Liver (tissue), 9 donors: ENCODE measurements around the gene ROBO3. TPM values are rescaled to one million over a fixed set of nuclear protein-coding genes. Genes with fewer than 3 reads are reported as not detected.

ENCODE experiments used
- DNase-seq: peaks from one replicate; pipeline ENCODE4 v3.0.0-alpha.2; 2017; ENCODE audit warnings: low spot score
- H3K27ac ChIP-seq, 2 donors: one replicate each; pipeline ENCODE4 v1.7.0; 2013; ENCODE audit warnings: inconsistent platforms in 2 of 2, low read length in 2 of 2, control low read depth in 1 of 2, low read depth in 1 of 2, mild to moderate bottlenecking in 1 of 2
- H3K27me3 ChIP-seq, 4 donors: one replicate each; pipeline versions ENCODE4 v1.6.1 to v1.7.0; 2013; ENCODE audit warnings: low read length in 3 of 4, inconsistent platforms in 1 of 4, mild to moderate bottlenecking in 1 of 4, moderate library complexity in 1 of 4; ENCODE audit not compliant: control insufficient read depth in 4 of 4, insufficient read depth in 4 of 4
- H3K36me3 ChIP-seq, 4 donors: one replicate each; pipeline versions ENCODE4 v1.6.1 to v1.7.0; 2013; ENCODE audit warnings: low read length in 3 of 4, mild to moderate bottlenecking in 3 of 4, low read depth in 1 of 4, moderate library complexity in 1 of 4; ENCODE audit not compliant: control insufficient read depth in 4 of 4, insufficient read depth in 3 of 4
- H3K4me1 ChIP-seq, 4 donors: one replicate each; pipeline versions ENCODE4 v1.6.1 to v1.7.0; 2013; ENCODE audit warnings: low read length in 3 of 4, mild to moderate bottlenecking in 3 of 4, moderate library complexity in 1 of 4; ENCODE audit not compliant: control insufficient read depth in 4 of 4, insufficient read depth in 4 of 4
- H3K4me3 ChIP-seq, 3 donors: one replicate each; pipeline versions ENCODE4 v1.6.1 to v1.7.0; 2013; ENCODE audit warnings: low read length in 3 of 3, control low read depth in 1 of 3, low read depth in 1 of 3, mild to moderate bottlenecking in 1 of 3
- H3K9ac ChIP-seq, 2 donors: one replicate each; pipeline ENCODE4 v1.7.0; 2013; ENCODE audit warnings: low read length in 2 of 2, mild to moderate bottlenecking in 2 of 2, moderate library complexity in 2 of 2, control low read depth in 1 of 2, low read depth in 1 of 2
- H3K9me3 ChIP-seq, 4 donors: one replicate each; pipeline versions ENCODE4 v1.6.1 to v1.7.0; 2013; ENCODE audit warnings: low read length in 3 of 4; ENCODE audit not compliant: control insufficient read depth in 4 of 4
- EGR1 ChIP-seq, 2 donors: IDR thresholded peaks; 2 replicates each; pipeline ENCODE4 v1.6.1; 2016 to 2018; ENCODE audit warnings: antibody characterized with exemption in 2 of 2, low read depth in 2 of 2
- FOXA1 ChIP-seq: IDR thresholded peaks from 2 replicates; pipeline ENCODE4 v1.6.1; 2016; ENCODE audit warnings: antibody characterized with exemption
- FOXA2 ChIP-seq: IDR thresholded peaks from 2 replicates; pipeline ENCODE4 v1.6.1; 2016; ENCODE audit warnings: antibody characterized with exemption
- HNF4A ChIP-seq, 2 donors: conservative IDR thresholded peaks; 2 replicates each; pipeline ENCODE4 v1.6.1; 2016; ENCODE audit warnings: antibody characterized with exemption in 2 of 2, mild to moderate bottlenecking in 2 of 2
- HNF4G ChIP-seq: IDR thresholded peaks from 2 replicates; pipeline ENCODE4 v1.6.1; 2016; ENCODE audit warnings: antibody characterized with exemption
- JUND ChIP-seq, 2 donors: IDR thresholded peaks; 2 replicates each; pipeline ENCODE4 v1.6.1; 2016; ENCODE audit warnings: antibody characterized with exemption in 2 of 2
- NR2F2 ChIP-seq: IDR thresholded peaks from 2 replicates; pipeline ENCODE4 v1.6.1; 2016; ENCODE audit warnings: antibody characterized with exemption
- RAD21 ChIP-seq, 2 donors: IDR thresholded peaks; 2 replicates each; pipeline ENCODE4 v1.6.1; 2016; ENCODE audit warnings: antibody characterized with exemption in 2 of 2, mild to moderate bottlenecking in 2 of 2
- RXRA ChIP-seq, 2 donors: IDR thresholded peaks; 2 replicates each; pipeline ENCODE4 v1.6.1; 2017 to 2018; ENCODE audit warnings: antibody characterized with exemption in 2 of 2, mild to moderate bottlenecking in 1 of 2
- SP1 ChIP-seq: IDR thresholded peaks from 2 replicates; pipeline ENCODE4 v1.6.1; 2018; ENCODE audit warnings: antibody characterized with exemption, mild to moderate bottlenecking
- TAF1 ChIP-seq: conservative IDR thresholded peaks from 2 replicates; pipeline ENCODE4 v1.6.1; 2016; ENCODE audit warnings: antibody characterized with exemption, mild to moderate bottlenecking
- YY1 ChIP-seq: IDR thresholded peaks from 2 replicates; pipeline ENCODE4 v1.6.1; 2016; ENCODE audit warnings: antibody characterized with exemption, mild to moderate bottlenecking
- WGBS: extraction: QIAGEN DNeasy Blood & Tissue Kit; methylation state at CpG from one replicate; pipeline ENCODE4 v1.1.7; 2013; 5-methylcytosine and 5-hydroxymethylcytosine counted together
- polyA plus RNA-seq, 2 donors: library from polyadenylated mRNA; stranded (reverse) in 1 of 2; unstranded in 1 of 2; fragments of 200-250 nt in 1 of 2; fragments of >200 nt in 1 of 2; fragmentation: Nextera tagmentation in 1 of 2; extraction: Ambion mirVana in 1 of 2; gene quantifications; one replicate each; pipeline versions ENCODE4 v1.2.1 to v1.2.3, GENCODE V29; 2013 to 2015
- total RNA-seq, 2 donors: library from RNA; depleted of rRNA; stranded (reverse); fragments of >200 nt; gene quantifications; one replicate each; pipeline ENCODE4 v1.2.3, GENCODE V29; 2014
- TF ChIP-seq, protein P1 (sequence below): IDR thresholded peaks from 2 replicates; pipeline ENCODE4 v1.6.1; 2016; ENCODE audit warnings: antibody characterized with exemption
- TF ChIP-seq, protein P2 (sequence below): IDR thresholded peaks from 2 replicates; pipeline ENCODE4 v1.6.1; 2016; ENCODE audit warnings: antibody characterized with exemption
- TF ChIP-seq, protein P3 (sequence below): fragments of 150-350 bp; IDR thresholded peaks from 2 replicates; pipeline ENCODE4 v1.5.1; 2017; ENCODE audit warnings: improper control_type of control experiment, low read depth, low read length; ENCODE audit not compliant: missing input control
- TF ChIP-seq, protein P4 (sequence below): IDR thresholded peaks from 2 replicates; pipeline ENCODE4 v1.6.1; 2016; ENCODE audit warnings: antibody characterized with exemption
- TF ChIP-seq, protein P5 (sequence below): IDR thresholded peaks from 2 replicates; pipeline ENCODE4 v1.6.1; 2016; ENCODE audit warnings: antibody characterized with exemption, mild to moderate bottlenecking
- donor health status: healthy.
- donor health status: healthy.
- donor health status: healthy.
- donor health status: healthy.
- donor health status: healthy.

ROBO3 gene
- total and polyA plus RNA-seq, 4 donors: 1.1 to 2.2 (median 1.4) TPM

DNA sequence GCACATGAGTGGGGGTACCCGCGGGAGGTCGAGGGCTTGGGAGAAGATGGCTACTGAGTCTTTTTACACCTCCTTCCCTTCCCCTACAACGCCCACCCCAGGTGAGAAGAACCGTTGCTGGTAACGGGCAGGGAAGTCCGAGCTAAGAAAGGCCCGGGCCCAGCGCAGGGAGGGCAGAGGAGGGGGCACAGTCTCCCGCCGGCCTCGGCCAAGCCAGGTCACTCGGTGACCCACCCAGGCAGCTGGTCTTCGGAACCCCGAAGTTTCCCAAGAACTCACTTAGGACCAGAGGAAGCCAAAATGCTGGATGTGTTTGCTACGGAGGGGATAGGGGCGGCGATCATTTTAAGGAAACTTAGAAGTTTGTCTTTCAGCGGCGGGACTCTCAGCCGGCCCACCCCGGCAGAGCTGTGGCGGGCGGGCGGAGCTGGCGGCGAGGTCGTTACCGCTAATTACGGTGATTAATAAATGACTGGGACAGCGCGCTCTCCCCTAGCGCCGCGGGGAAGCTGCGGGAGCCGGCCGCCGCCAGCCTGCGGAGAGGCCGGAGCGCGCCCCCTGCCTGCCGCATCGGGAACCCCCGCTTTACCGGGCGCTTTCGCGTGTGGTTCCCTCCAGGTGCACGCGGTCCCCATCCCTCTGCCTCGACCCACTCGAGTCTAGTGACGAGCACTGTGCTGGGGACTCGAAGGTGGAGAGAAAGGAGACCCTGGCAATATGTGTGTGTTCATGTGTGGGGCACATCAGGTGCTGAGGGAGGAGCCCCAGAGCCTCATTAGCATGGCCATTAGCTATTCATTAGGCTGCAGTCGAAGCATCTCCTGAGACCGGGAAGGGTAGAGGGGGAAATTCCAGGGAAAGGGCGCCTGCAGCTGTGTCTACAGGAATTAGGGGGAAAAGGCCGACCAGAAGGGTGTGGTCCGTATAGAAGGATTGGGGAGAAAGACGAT lies 945 bp downstream of the ROBO3 start:
- H3K9ac ChIP-seq: no peak overlapping the region
- H3K27me3 ChIP-seq: peaks cover 5 to 32% (median 19%) of the 10 kb centered on the region in 4 donors
- WGBS: 4% methylated on average over 62 of the region's 62 CpGs
- H3K9me3 ChIP-seq: peaks cover 0 to 2% (median 0%) of the 10 kb centered on the region in 4 donors
- TF ChIP-seq RAD21 (IDR thresholded peaks at IDR 0.05) (peak; percentile 35 to 66), NR2F2 (no peak), HNF4G (no peak), FOXA1 (no peak), YY1 (no peak), FOXA2 (no peak), EGR1 (IDR thresholded peaks at IDR 0.05; ENCODE audit: low read depth in 2 of 2) (no peak), JUND (IDR thresholded peaks at IDR 0.05) (no peak), RXRA (IDR thresholded peaks at IDR 0.05) (no peak), TAF1 (no peak), SP1 (no peak), HNF4A (conservative IDR thresholded peaks at IDR 0.05) (no peak)
- TF ChIP-seq, protein P1, sequence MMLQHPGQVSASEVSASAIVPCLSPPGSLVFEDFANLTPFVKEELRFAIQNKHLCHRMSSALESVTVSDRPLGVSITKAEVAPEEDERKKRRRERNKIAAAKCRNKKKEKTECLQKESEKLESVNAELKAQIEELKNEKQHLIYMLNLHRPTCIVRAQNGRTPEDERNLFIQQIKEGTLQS: no peak
- TF ChIP-seq, protein P2, sequence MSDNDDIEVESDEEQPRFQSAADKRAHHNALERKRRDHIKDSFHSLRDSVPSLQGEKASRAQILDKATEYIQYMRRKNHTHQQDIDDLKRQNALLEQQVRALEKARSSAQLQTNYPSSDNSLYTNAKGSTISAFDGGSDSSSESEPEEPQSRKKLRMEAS: no peak
- TF ChIP-seq, protein P3, sequence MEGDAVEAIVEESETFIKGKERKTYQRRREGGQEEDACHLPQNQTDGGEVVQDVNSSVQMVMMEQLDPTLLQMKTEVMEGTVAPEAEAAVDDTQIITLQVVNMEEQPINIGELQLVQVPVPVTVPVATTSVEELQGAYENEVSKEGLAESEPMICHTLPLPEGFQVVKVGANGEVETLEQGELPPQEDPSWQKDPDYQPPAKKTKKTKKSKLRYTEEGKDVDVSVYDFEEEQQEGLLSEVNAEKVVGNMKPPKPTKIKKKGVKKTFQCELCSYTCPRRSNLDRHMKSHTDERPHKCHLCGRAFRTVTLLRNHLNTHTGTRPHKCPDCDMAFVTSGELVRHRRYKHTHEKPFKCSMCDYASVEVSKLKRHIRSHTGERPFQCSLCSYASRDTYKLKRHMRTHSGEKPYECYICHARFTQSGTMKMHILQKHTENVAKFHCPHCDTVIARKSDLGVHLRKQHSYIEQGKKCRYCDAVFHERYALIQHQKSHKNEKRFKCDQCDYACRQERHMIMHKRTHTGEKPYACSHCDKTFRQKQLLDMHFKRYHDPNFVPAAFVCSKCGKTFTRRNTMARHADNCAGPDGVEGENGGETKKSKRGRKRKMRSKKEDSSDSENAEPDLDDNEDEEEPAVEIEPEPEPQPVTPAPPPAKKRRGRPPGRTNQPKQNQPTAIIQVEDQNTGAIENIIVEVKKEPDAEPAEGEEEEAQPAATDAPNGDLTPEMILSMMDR: peak; percentile 48
- TF ChIP-seq, protein P4, sequence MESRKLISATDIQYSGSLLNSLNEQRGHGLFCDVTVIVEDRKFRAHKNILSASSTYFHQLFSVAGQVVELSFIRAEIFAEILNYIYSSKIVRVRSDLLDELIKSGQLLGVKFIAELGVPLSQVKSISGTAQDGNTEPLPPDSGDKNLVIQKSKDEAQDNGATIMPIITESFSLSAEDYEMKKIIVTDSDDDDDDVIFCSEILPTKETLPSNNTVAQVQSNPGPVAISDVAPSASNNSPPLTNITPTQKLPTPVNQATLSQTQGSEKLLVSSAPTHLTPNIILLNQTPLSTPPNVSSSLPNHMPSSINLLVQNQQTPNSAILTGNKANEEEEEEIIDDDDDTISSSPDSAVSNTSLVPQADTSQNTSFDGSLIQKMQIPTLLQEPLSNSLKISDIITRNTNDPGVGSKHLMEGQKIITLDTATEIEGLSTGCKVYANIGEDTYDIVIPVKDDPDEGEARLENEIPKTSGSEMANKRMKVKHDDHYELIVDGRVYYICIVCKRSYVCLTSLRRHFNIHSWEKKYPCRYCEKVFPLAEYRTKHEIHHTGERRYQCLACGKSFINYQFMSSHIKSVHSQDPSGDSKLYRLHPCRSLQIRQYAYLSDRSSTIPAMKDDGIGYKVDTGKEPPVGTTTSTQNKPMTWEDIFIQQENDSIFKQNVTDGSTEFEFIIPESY: no peak
- TF ChIP-seq, protein P5, sequence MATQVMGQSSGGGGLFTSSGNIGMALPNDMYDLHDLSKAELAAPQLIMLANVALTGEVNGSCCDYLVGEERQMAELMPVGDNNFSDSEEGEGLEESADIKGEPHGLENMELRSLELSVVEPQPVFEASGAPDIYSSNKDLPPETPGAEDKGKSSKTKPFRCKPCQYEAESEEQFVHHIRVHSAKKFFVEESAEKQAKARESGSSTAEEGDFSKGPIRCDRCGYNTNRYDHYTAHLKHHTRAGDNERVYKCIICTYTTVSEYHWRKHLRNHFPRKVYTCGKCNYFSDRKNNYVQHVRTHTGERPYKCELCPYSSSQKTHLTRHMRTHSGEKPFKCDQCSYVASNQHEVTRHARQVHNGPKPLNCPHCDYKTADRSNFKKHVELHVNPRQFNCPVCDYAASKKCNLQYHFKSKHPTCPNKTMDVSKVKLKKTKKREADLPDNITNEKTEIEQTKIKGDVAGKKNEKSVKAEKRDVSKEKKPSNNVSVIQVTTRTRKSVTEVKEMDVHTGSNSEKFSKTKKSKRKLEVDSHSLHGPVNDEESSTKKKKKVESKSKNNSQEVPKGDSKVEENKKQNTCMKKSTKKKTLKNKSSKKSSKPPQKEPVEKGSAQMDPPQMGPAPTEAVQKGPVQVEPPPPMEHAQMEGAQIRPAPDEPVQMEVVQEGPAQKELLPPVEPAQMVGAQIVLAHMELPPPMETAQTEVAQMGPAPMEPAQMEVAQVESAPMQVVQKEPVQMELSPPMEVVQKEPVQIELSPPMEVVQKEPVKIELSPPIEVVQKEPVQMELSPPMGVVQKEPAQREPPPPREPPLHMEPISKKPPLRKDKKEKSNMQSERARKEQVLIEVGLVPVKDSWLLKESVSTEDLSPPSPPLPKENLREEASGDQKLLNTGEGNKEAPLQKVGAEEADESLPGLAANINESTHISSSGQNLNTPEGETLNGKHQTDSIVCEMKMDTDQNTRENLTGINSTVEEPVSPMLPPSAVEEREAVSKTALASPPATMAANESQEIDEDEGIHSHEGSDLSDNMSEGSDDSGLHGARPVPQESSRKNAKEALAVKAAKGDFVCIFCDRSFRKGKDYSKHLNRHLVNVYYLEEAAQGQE: no peak
- peaks cover 5 to 27% (median 23%) of the 10 kb centered on the region in 4 donors for H3K4me1 ChIP-seq
- H3K36me3 ChIP-seq: no peaks in the 10 kb centered on the region
- DNase-seq: peak; percentile 53
- no peak overlapping the region for H3K27ac ChIP-seq
- peak overlapping the region in 1 of 3 donors; percentile 27 for H3K4me3 ChIP-seq
